Hepatocyte (in vitro differentiated cells): ENCODE data around the gene MRPS22. TPM values are rescaled to one million over a fixed set of nuclear protein-coding genes. Genes with fewer than 3 reads are reported as not detected.

Source experiments
- DNase-seq: peaks from one replicate; pipeline ENCODE4 v3.0.0-alpha.2; 2016; ENCODE audit warnings: low spot score
- H2AFZ ChIP-seq: fragments of 200-600 bp; sonication (generic); 2 replicates; pipeline ENCODE4 v1.6.0; 2016; ENCODE audit warnings: antibody characterized with exemption, mild to moderate bottlenecking
- H3K27ac ChIP-seq: fragments of 200-600 bp; sonication (generic); 2 replicates; pipeline ENCODE4 v1.5.1; 2016; ENCODE audit warnings: mild to moderate bottlenecking
- H3K27me3 ChIP-seq: fragments of 200-600 bp; sonication (generic); 2 replicates; pipeline ENCODE4 v1.6.1; 2016
- H3K36me3 ChIP-seq: fragments of 200-600 bp; sonication (generic); replicated peaks from 2 replicates; pipeline ENCODE4 v1.5.1; 2016; ENCODE audit warnings: low read depth; ENCODE audit not compliant: insufficient read depth
- H3K4me1 ChIP-seq: fragments of 200-600 bp; sonication (generic); 2 replicates; pipeline ENCODE4 v1.5.1; 2016; ENCODE audit warnings: mild to moderate bottlenecking, moderate library complexity; ENCODE audit not compliant: insufficient read depth
- H3K4me2 ChIP-seq: fragments of 200-600 bp; sonication (generic); 2 replicates; pipeline ENCODE4 v1.6.0; 2016
- H3K4me3 ChIP-seq: fragments of 200-600 bp; sonication (generic); 2 replicates; pipeline ENCODE4 v1.5.1; 2016; ENCODE audit warnings: mild to moderate bottlenecking
- H3K79me2 ChIP-seq: fragments of 200-600 bp; sonication (generic); 2 replicates; pipeline ENCODE4 v1.6.0; 2017; ENCODE audit warnings: mild to moderate bottlenecking
- H3K9me2 ChIP-seq: fragments of 200-600 bp; sonication (generic); replicated peaks from 2 replicates; pipeline ENCODE4 v1.6.0; 2017; ENCODE audit warnings: mild to moderate bottlenecking; ENCODE audit not compliant: insufficient read depth
- H3K9me3 ChIP-seq: fragments of 200-600 bp; sonication (generic); 2 replicates; pipeline ENCODE4 v1.5.1; 2016; ENCODE audit warnings: low read depth, mild to moderate bottlenecking
- H4K20me1 ChIP-seq: fragments of 200-600 bp; sonication (generic); 2 replicates; pipeline ENCODE4 v1.6.0; 2016; ENCODE audit warnings: mild to moderate bottlenecking; ENCODE audit not compliant: insufficient read depth, poor library complexity, severe bottlenecking
- EZH2 ChIP-seq: fragments of 200-600 bp; sonication (generic); IDR thresholded peaks from 2 replicates; pipeline ENCODE4 v1.6.1; 2016; ENCODE audit warnings: antibody characterized with exemption, mild to moderate bottlenecking, borderline replicate concordance
- EZH2phosphoT487 ChIP-seq: fragments of 200-600 bp; sonication (generic); IDR thresholded peaks from one replicate; pipeline ENCODE4 v1.6.1; 2018; ENCODE audit warnings: antibody characterized with exemption, mild to moderate bottlenecking, low read depth, moderate library complexity; ENCODE audit not compliant: unreplicated experiment, severe bottlenecking
- WGBS: methylation state at CpG from one replicate; pipeline ENCODE4 v1.1.6; 2016; ENCODE audit warnings: low lambda C conversion rate; ENCODE audit errors: missing lambda C conversion rate; 5-methylcytosine and 5-hydroxymethylcytosine counted together
- polyA plus RNA-seq: library from polyadenylated mRNA; unstranded; fragments of >200 nt; fragmentation: Nextera tagmentation; extraction: Ambion mirVana; gene quantifications from 2 replicates; pipeline ENCODE4 v1.2.1, GENCODE V29; 2016
- total RNA-seq: library from RNA; depleted of rRNA; stranded (reverse); fragments of >200 nt; gene quantifications from 2 replicates; pipeline ENCODE4 v1.2.3, GENCODE V29; 2014
- TF ChIP-seq, protein P1 (sequence below): fragments of 200-600 bp; sonication (generic); IDR thresholded peaks from 2 replicates; pipeline ENCODE4 v1.5.1; 2016; ENCODE audit warnings: antibody characterized with exemption, mild to moderate bottlenecking; ENCODE audit not compliant: poor library complexity

MRPS22 gene
- total and polyA plus RNA-seq, 2 experiments from 2014 or later: 55.1 to 75.7 TPM

- no peak for DNase-seq
- Histone ChIP-seq H3K36me3 (peaks cover 5% of the 10 kb centered on the region), H3K4me2 (no peak overlapping the region), H3K27ac (no peak overlapping the region), H3K9me3 (no peaks in the 10 kb centered on the region), H3K4me1 (no peaks in the 10 kb centered on the region), H2AFZ (no peak overlapping the region), H3K27me3 (no peaks in the 10 kb centered on the region), H4K20me1 (no peaks in the 10 kb centered on the region), H3K79me2 (peaks cover under 1% of the 10 kb centered on the region), H3K4me3 (no peak overlapping the region), H3K9me2 (no peaks in the 10 kb centered on the region)
- TF ChIP-seq, protein P1, sequence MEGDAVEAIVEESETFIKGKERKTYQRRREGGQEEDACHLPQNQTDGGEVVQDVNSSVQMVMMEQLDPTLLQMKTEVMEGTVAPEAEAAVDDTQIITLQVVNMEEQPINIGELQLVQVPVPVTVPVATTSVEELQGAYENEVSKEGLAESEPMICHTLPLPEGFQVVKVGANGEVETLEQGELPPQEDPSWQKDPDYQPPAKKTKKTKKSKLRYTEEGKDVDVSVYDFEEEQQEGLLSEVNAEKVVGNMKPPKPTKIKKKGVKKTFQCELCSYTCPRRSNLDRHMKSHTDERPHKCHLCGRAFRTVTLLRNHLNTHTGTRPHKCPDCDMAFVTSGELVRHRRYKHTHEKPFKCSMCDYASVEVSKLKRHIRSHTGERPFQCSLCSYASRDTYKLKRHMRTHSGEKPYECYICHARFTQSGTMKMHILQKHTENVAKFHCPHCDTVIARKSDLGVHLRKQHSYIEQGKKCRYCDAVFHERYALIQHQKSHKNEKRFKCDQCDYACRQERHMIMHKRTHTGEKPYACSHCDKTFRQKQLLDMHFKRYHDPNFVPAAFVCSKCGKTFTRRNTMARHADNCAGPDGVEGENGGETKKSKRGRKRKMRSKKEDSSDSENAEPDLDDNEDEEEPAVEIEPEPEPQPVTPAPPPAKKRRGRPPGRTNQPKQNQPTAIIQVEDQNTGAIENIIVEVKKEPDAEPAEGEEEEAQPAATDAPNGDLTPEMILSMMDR: no peak
- no peak for TF ChIP-seq EZH2phosphoT487
- no peak for TF ChIP-seq EZH2
- WGBS: 78% methylated on average over 1 of the region's 1 CpG
Measured at GRCh38 chr3:139355891-139356290, 12.1 kb downstream of the MRPS22 start.

DNA sequence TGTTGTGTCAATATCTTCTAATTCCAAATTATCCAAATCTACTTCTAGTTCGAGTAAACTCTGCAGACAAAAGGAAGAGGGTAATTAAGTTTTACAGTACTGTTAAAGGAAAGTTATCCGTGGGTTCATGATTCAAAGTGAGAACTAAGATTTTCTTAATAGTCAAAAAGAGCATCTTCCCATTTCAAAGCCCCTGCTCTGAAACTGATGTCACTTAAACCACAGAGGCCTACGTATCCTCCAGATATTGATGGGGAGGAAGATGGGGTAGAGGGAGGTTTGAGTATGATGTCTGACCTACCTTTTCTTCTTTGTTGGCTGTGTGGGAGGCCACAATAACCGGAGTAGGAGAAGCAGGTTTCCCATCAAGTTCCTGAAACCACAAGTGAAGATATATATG, 14.1 kb downstream of the MRPS22 start:
- no peak overlapping the region for H2AFZ ChIP-seq
- no peaks in the 10 kb centered on the region for H4K20me1 ChIP-seq
- H3K4me1 ChIP-seq: no peaks in the 10 kb centered on the region
- TF ChIP-seq EZH2 (no peak), EZH2phosphoT487 (no peak)
- TF ChIP-seq, protein P1: no peak
- no peak overlapping the region for H3K4me3 ChIP-seq
- 94% methylated on average over 4 of the region's 4 CpGs for WGBS
- H3K27me3 ChIP-seq: no peaks in the 10 kb centered on the region
- no peaks in the 10 kb centered on the region for H3K9me2 ChIP-seq
- H3K36me3 ChIP-seq: peaks cover 5% of the 10 kb centered on the region
- H3K4me2 ChIP-seq: no peak overlapping the region
- H3K79me2 ChIP-seq: peaks cover 2% of the 10 kb centered on the region
- H3K27ac ChIP-seq: no peak overlapping the region
- no peaks in the 10 kb centered on the region for H3K9me3 ChIP-seq
- no peak for DNase-seq

- Histone ChIP-seq H3K9me2 (no peaks in the 10 kb centered on the region), H4K20me1 (no peaks in the 10 kb centered on the region), H3K27me3 (no peaks in the 10 kb centered on the region), H3K4me1 (no peaks in the 10 kb centered on the region), H3K79me2 (peaks cover 3% of the 10 kb centered on the region), H3K4me2 (no peak overlapping the region), H2AFZ (no peak overlapping the region), H3K27ac (no peak overlapping the region), H3K4me3 (no peak overlapping the region), H3K36me3 (peaks cover 5% of the 10 kb centered on the region), H3K9me3 (no peaks in the 10 kb centered on the region)
- no peak for DNase-seq
- 94% methylated on average over 3 of the region's 3 CpGs for WGBS
- TF ChIP-seq EZH2phosphoT487: no peak
- no peak for TF ChIP-seq EZH2
- TF ChIP-seq, protein P1: no peak
Measured at GRCh38 chr3:139358841-139359562, 15.2 kb downstream of the MRPS22 start.
